ENCODE measurements around the gene GDF11. TPM values are rescaled to one million over a fixed set of nuclear protein-coding genes. Genes with fewer than 3 reads are reported as not detected.

Gene GDF11
- total RNA-seq, 4 donors from 2014 or later: 1.9 to 5.4 (median 2.5) TPM

- ATAC-seq (ENCODE audit: low FRiP score): peak; percentile 33
- DNase-seq (ENCODE audit: low spot score): no peak
- no peak for TF ChIP-seq CTCF (IDR thresholded peaks at IDR 0.05)
Observed at GRCh38 chr12:55743406-55744339, 751 bp downstream of the GDF11 start.

GRCh38 chr12:55744340-55745030, 1.6 kb downstream of the GDF11 start:
- ATAC-seq (ENCODE audit: low FRiP score) (no peak), DNase-seq (ENCODE audit: low spot score) (no peak)
- no peak for TF ChIP-seq CTCF (IDR thresholded peaks at IDR 0.05)

- no peak for TF ChIP-seq CTCF (IDR thresholded peaks at IDR 0.05)
- ATAC-seq (ENCODE audit: low FRiP score): no peak
- no peak for DNase-seq (ENCODE audit: low spot score)
Observed at GRCh38 chr12:55745361-55746173, 2.6 kb downstream of the GDF11 start.

GRCh38 chr12:55746174-55746912, 3.4 kb downstream of the GDF11 start:
- no peak for TF ChIP-seq CTCF (IDR thresholded peaks at IDR 0.05)
- ATAC-seq (ENCODE audit: low FRiP score): no peak
- no peak for DNase-seq (ENCODE audit: low spot score)

- TF ChIP-seq CTCF (IDR thresholded peaks at IDR 0.05): no peak
Observed at GRCh38 chr12:55746913-55747231, 4.0 kb downstream of the GDF11 start.

GRCh38 chr12:55748230-55748993, 5.5 kb downstream of the GDF11 start:
- ATAC-seq (ENCODE audit: low FRiP score) (no peak), DNase-seq (ENCODE audit: low spot score) (no peak)
- TF ChIP-seq CTCF (IDR thresholded peaks at IDR 0.05): no peak

More at GRCh38 chr12:55746913-55747231, 4.0 kb downstream of the GDF11 start:
- ATAC-seq (ENCODE audit: low FRiP score) (no peak), DNase-seq (ENCODE audit: low spot score) (no peak)
